Epithelial cell of esophagus (primary cell): ENCODE results near the gene ANGPTL8.

Experiments used
- DNase-seq: peaks from one replicate; pipeline ENCODE4 v3.0.0; 2010; ENCODE audit warnings: low read depth
- H3K4me3 ChIP-seq: 2 replicates; pipeline ENCODE4 v1.5.1; 2011; ENCODE audit warnings: mild to moderate bottlenecking, low read length, control low read depth
- TF ChIP-seq, protein P1 (sequence below): IDR thresholded peaks from 2 replicates; pipeline ENCODE4 v1.5.1; 2011; ENCODE audit warnings: low read depth, mild to moderate bottlenecking, low read length, control low read depth, inconsistent platforms; ENCODE audit not compliant: insufficient read depth; ENCODE audit errors: missing control alignments

ANGPTL8 gene

GRCh38 chr19:11243798-11244169 is 4.4 kb downstream of the ANGPTL8 start:
- no peak for DNase-seq
- TF ChIP-seq, protein P1, sequence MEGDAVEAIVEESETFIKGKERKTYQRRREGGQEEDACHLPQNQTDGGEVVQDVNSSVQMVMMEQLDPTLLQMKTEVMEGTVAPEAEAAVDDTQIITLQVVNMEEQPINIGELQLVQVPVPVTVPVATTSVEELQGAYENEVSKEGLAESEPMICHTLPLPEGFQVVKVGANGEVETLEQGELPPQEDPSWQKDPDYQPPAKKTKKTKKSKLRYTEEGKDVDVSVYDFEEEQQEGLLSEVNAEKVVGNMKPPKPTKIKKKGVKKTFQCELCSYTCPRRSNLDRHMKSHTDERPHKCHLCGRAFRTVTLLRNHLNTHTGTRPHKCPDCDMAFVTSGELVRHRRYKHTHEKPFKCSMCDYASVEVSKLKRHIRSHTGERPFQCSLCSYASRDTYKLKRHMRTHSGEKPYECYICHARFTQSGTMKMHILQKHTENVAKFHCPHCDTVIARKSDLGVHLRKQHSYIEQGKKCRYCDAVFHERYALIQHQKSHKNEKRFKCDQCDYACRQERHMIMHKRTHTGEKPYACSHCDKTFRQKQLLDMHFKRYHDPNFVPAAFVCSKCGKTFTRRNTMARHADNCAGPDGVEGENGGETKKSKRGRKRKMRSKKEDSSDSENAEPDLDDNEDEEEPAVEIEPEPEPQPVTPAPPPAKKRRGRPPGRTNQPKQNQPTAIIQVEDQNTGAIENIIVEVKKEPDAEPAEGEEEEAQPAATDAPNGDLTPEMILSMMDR = no peak
- no peak overlapping the region for H3K4me3 ChIP-seq

- TF ChIP-seq, protein P1 = no peak
- DNase-seq = no peak
- no peak overlapping the region for H3K4me3 ChIP-seq
These were observed 5.6 kb downstream of the ANGPTL8 start for GRCh38 chr19:11244846-11245589.

DNA sequence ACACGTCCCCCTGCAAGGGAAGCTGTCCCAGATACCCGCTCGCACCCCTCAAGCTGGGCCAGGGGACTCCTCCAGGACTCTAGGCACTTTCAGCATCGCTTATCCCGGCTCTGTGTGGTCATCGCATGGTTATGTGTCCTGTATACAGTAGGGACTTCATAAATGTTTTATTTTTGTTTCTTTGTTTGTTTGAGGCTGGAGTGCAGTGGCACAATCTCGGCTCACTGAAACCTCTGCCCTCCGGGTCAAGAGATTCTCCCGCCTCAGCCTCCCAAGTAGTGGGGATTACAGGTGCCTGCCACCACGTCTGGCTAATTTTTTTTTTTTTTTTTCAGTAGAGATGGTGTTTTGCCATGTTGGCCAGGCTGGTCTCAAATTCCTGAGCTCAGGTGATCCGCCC is 7.5 kb downstream of the ANGPTL8 start:
- DNase-seq = no peak
- TF ChIP-seq, protein P1 = no peak
- no peak overlapping the region for H3K4me3 ChIP-seq

GRCh38 chr19:11247391-11247790 is 8.0 kb downstream of the ANGPTL8 start:
- DNase-seq = no peak
- no peak overlapping the region for H3K4me3 ChIP-seq
- TF ChIP-seq, protein P1 = no peak

GRCh38 chr19:11247934-11248333 is 8.5 kb downstream of the ANGPTL8 start:
- H3K4me3 ChIP-seq = no peak overlapping the region

GRCh38 chr19:11248852-11249251 is 9.4 kb downstream of the ANGPTL8 start:
- TF ChIP-seq, protein P1 = no peak
- no peak overlapping the region for H3K4me3 ChIP-seq
- no peak for DNase-seq

More at GRCh38 chr19:11247934-11248333, 8.5 kb downstream of the ANGPTL8 start:
- TF ChIP-seq, protein P1 = no peak
- no peak for DNase-seq

DNA sequence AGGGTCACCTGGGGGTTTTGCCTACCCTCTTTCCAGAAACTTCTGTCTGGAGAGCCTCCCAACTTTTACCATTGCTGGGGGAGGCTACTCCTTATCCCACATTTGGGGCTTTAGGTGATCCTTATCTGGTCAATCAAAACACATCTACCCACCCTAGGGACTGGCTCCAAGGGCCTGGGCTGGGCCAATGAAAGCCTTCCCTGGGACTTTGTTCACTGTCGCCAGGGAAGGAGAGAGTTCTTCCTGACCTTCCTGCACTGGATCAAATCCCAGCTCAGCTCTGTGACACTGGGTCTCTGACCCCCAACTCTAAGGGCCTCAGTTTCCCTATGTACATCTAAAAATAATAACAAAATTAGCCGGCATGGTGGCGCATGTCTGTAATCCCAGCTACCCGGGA is 11.8 kb downstream of the ANGPTL8 start:
- H3K4me3 ChIP-seq = no peak overlapping the region
- TF ChIP-seq, protein P1 = no peak
- no peak for DNase-seq
